Mesothelial cell of epicardium (in vitro differentiated cells): Measurements from ENCODE around the gene PLEKHA6. TPM values are rescaled to one million over a fixed set of nuclear protein-coding genes. Genes with fewer than 3 reads are reported as not detected.
A peak's percentile ranks its signal among the peaks of the same experiment; 100 is the strongest.

ENCODE experiments used
- DNase-seq, 2 experiments: peaks; one replicate each; pipeline ENCODE4 v3.0.0; 2021; ENCODE audit warnings: low spot score in 2 of 2; ENCODE audit not compliant: unreplicated experiment in 2 of 2
- H3K27ac Mint-ChIP-seq: 2 replicates; pipeline ENCODE4 v1.8.0; 2021; ENCODE audit warnings: mixed read lengths
- H3K27me3 Mint-ChIP-seq: 2 replicates; pipeline ENCODE4 v1.8.0; 2021; ENCODE audit warnings: low read depth, mixed read lengths
- H3K36me3 Mint-ChIP-seq: 2 replicates; pipeline ENCODE4 v1.8.0; 2021; ENCODE audit warnings: mixed read lengths
- H3K4me1 Mint-ChIP-seq: 2 replicates; pipeline ENCODE4 v1.8.0; 2021; ENCODE audit warnings: mixed read lengths
- H3K4me3 Mint-ChIP-seq: 2 replicates; pipeline ENCODE4 v1.8.0; 2021; ENCODE audit warnings: mild to moderate bottlenecking, moderate library complexity, mixed read lengths
- H3K9me3 Mint-ChIP-seq: 2 replicates; pipeline ENCODE4 v1.8.0; 2021; ENCODE audit warnings: mixed read lengths
- CTCF ChIP-seq: fragments of 200-600 bp; sonication (generic); IDR thresholded peaks from one replicate; pipeline ENCODE4 v1.5.0; 2021; ENCODE audit warnings: antibody characterized with exemption; ENCODE audit not compliant: unreplicated experiment
- total RNA-seq: library from RNA; stranded (reverse); gene quantifications from 3 replicates; pipeline ENCODE4 v1.2.1, GENCODE V29; 2021

The PLEKHA6 gene
- total RNA-seq, 1 donor from 2014 or later: 29.7 TPM

GRCh38 chr1:204362984-204363334 lies 3.2 kb upstream of the PLEKHA6 start:
- Mint-ChIP-seq H3K9me3 (no peaks in the 10 kb centered on the region), H3K4me1 (peaks cover 46% of the 10 kb centered on the region), H3K4me3 (peak overlapping the region; percentile 64), H3K27ac (peak overlapping the region; percentile 70), H3K36me3 (no peaks in the 10 kb centered on the region), H3K27me3 (peaks cover 6% of the 10 kb centered on the region)
- no peak for TF ChIP-seq CTCF
- no peak for DNase-seq

GRCh38 chr1:204361781-204362180 lies 2.1 kb upstream of the PLEKHA6 start:
- no peak for DNase-seq
- H3K9me3 Mint-ChIP-seq: no peaks in the 10 kb centered on the region
- H3K36me3 Mint-ChIP-seq: no peaks in the 10 kb centered on the region
- H3K27me3 Mint-ChIP-seq: peaks cover 1% of the 10 kb centered on the region
- no peak overlapping the region for H3K4me3 Mint-ChIP-seq
- H3K27ac Mint-ChIP-seq: peak overlapping the region; percentile 33
- peaks cover 52% of the 10 kb centered on the region for H3K4me1 Mint-ChIP-seq
- TF ChIP-seq CTCF: no peak

- no peaks in the 10 kb centered on the region for H3K36me3 Mint-ChIP-seq
- H3K4me3 Mint-ChIP-seq: no peak overlapping the region
- H3K9me3 Mint-ChIP-seq: no peaks in the 10 kb centered on the region
- peaks cover 52% of the 10 kb centered on the region for H3K4me1 Mint-ChIP-seq
- no peak for TF ChIP-seq CTCF
- peaks cover 1% of the 10 kb centered on the region for H3K27me3 Mint-ChIP-seq
- no peak for DNase-seq
- H3K27ac Mint-ChIP-seq: peak overlapping the region; percentile 64
Measured at GRCh38 chr1:204361341-204361771, 1.6 kb upstream of the PLEKHA6 start.

GRCh38 chr1:204360314-204360713 lies 585 bp upstream of the PLEKHA6 start:
- TF ChIP-seq CTCF: no peak
- H3K27me3 Mint-ChIP-seq: peaks cover 1% of the 10 kb centered on the region
- peaks cover 52% of the 10 kb centered on the region for H3K4me1 Mint-ChIP-seq
- DNase-seq: no peak
- H3K9me3 Mint-ChIP-seq: no peaks in the 10 kb centered on the region
- no peak overlapping the region for H3K27ac Mint-ChIP-seq
- no peaks in the 10 kb centered on the region for H3K36me3 Mint-ChIP-seq
- no peak overlapping the region for H3K4me3 Mint-ChIP-seq

GRCh38 chr1:204359131-204359473 lies 627 bp downstream of the PLEKHA6 start:
- Mint-ChIP-seq H3K36me3 (no peaks in the 10 kb centered on the region), H3K4me1 (peaks cover 52% of the 10 kb centered on the region), H3K9me3 (no peaks in the 10 kb centered on the region), H3K27ac (peak overlapping the region; percentile 56), H3K4me3 (peak overlapping the region; percentile 55), H3K27me3 (peaks cover 1% of the 10 kb centered on the region)
- no peak for DNase-seq
- TF ChIP-seq CTCF: no peak

- DNase-seq: no peak
- H3K27me3 Mint-ChIP-seq: no peaks in the 10 kb centered on the region
- H3K4me3 Mint-ChIP-seq: peak overlapping the region; percentile 55
- no peaks in the 10 kb centered on the region for H3K9me3 Mint-ChIP-seq
- peak overlapping the region; percentile 56 for H3K27ac Mint-ChIP-seq
- no peaks in the 10 kb centered on the region for H3K36me3 Mint-ChIP-seq
- peaks cover 48% of the 10 kb centered on the region for H3K4me1 Mint-ChIP-seq
- TF ChIP-seq CTCF: no peak
Measured at GRCh38 chr1:204358605-204359004, 1.1 kb downstream of the PLEKHA6 start.
